ENCODE measurements around the gene SYF2. TPM values are rescaled to one million over a fixed set of nuclear protein-coding genes. Genes with fewer than 3 reads are reported as not detected.
"Not testable (repeated sequence)": the region's sequence is repeated elsewhere in the genome, so short reads cannot be mapped to it uniquely, and the experiment has no call there.

The SYF2 gene
- 10 to 100 TPM; 39.0 to 42.4 TPM for total RNA-seq

DNA sequence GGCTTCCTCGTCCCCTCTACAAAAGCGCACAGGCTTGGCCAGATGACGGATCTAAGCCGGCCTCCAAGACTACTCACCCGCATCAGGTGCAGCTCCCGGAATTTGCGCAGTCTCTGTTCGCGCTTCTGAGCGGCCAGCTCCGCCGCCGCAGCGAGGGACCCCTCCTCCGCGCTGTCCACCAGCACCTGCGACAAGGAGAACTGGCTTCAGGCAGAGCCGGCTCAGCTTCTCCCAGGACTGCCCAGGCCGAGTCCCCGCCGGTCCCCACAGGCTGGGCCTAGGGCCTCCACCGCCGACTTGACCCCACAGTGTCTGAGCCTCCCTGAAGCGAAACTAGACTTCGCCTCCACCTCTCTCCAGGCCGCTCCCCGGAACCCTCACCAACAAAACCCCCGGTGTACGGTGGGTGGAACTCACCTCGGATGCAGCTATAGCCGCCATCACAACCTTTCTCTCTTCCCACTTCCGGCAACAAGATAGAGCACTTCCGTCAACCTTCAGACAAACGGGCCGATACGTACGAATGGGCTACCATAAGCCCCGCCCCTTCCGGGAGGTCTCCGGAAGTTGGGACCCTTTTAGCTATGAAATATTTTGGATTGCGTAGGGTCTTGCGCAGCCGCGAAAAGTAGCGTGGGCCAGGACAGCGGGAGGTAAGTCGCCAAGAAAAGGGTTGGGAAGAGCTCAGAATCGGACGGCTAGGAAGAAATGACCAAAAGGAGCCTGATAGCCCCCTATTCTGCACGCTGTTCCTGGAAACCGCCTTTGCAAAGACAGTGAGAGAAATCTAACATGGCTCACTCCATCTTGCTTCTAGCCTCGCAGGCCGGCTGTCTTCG lies at the start of gene SYF2:
TSS of gene SYF2 (minus strand) at position 476 of the 839 bp plus-strand sequence. CDS start at position 441, 35 bp downstream.
- intact Hi-C loops (cut with DNase I, micrococcal nuclease), result loop anchor here (1.0 to 5.0 kb wide), 7 partner anchors 8 to 589 kb away; partner anchors contain the start of genes RSRP1 (in 2 of the 2), CLIC4 (in 1 of the 2), MACO1 (in 1 of the 2) and SRRM1 (in 1 of the 2)
- peak; percentile 92 for ATAC-seq
- peak; percentile 92 for DNase-seq
- no peaks in the 10 kb centered on the region for H3K27me3 Mint-ChIP-seq
- CTCF ChIA-PET, result interaction anchor here (0.5 to 1.3 kb wide), 7 partner anchors 8 to 1116 kb away, joined by 3 to 14 read pairs (median 3); no protein-coding TSS in a partner anchor
- peaks cover 24% of the 10 kb centered on the region for H3K36me3 Mint-ChIP-seq (ENCODE audit: low read depth)
- POLR2A ChIA-PET, result interaction anchor here (0.6 to 2.9 kb wide), 7 partner anchors 9 to 199 kb away, joined by 3 to 37 read pairs (median 5); partner anchors contain the start of genes MACO1 and RSRP1
- H3K9me3 Mint-ChIP-seq (ENCODE audit: low read depth), result no peaks in the 10 kb centered on the region
- H3K4me1 Mint-ChIP-seq, result peaks cover 26% of the 10 kb centered on the region
- H3K4me3 Mint-ChIP-seq, result no peak within 1 kb of the TSS
- no peak within 1 kb of the TSS for H3K27ac Mint-ChIP-seq

DNA sequence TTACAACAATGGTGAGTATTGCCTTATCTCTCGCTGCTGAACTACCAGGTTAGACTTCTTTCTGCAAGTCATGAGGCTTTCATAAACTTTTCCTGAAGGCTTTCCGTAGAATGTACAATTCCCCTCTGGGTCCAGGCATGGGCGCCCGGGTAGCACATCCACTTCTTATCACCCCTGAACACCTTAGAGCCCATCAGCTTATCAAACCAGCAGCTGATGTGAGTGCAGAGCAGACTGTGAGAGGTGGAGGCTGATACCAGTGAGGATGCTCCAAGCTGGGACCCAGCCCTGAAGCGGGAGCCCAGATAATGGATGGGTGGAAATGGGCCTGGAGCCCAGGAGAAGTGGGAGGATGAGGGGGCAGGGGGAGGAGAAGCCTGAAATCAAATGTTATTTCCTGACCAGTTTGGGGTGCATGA lies 47.4 kb upstream of the SYF2 start:
- CTCF ChIA-PET, H3K27me3 Mint-ChIP-seq: not testable (repeated sequence)
- intact Hi-C loops (cut with DNase I, micrococcal nuclease), result loop anchor here in 1 of 2 experiments (10.0 kb wide), 1 partner anchor 125 kb away; no protein-coding TSS in a partner anchor

DNA sequence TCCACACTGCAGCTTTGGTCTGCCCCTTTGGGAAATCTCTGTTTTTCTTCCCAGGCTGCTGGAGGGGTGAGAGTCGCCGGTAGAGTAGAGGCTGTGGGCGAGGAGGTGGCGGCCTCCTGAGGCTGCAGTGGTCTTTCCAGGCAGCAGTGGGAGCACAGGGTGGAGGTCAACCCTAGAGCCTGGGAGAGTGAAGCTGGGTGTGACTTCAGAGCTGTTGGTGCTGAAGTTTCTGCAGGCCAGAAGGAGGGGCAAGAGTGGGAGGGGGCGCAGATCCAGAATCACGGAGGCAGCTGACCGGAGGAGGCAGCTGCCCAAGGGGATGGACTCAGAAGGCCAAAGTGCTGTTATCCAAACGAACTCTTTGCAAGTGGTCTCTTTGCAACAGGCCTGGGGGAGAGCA lies 46.5 kb upstream of the SYF2 start:
- H3K4me1 Mint-ChIP-seq; H3K27ac Mint-ChIP-seq; DNase-seq; H3K36me3 Mint-ChIP-seq (ENCODE audit: low read depth); intact Hi-C loops (cut with DNase I, micrococcal nuclease); H3K4me3 Mint-ChIP-seq; CTCF ChIA-PET; H3K9me3 Mint-ChIP-seq (ENCODE audit: low read depth); H3K27me3 Mint-ChIP-seq; POLR2A ChIA-PET; ATAC-seq: not testable (repeated sequence)

More for the DNA sequence above, 47.4 kb upstream of the SYF2 start:
- POLR2A ChIA-PET; H3K27ac Mint-ChIP-seq; ATAC-seq; H3K9me3 Mint-ChIP-seq (ENCODE audit: low read depth); H3K4me1 Mint-ChIP-seq; H3K36me3 Mint-ChIP-seq (ENCODE audit: low read depth); DNase-seq; H3K4me3 Mint-ChIP-seq: not testable (repeated sequence)

DNA sequence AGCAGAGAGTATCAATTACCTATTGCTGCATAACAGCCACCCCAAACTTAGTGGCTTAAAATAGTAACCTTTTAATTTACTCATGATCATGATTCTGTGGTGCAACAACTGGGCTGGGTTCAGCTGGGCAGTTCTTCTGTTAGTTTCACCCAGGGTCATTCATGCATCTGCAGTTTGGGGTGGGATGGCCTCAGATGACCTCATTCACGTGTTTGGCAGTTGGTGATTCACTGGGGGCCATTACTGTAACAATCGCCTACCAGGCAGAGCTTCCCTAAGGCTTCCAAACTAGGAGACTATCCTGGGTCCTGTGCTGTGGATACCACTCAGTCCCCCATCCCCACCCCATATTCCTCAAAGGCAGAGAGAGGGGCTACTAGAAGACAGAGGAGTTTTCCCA lies 46.1 kb upstream of the SYF2 start:
- H3K9me3 Mint-ChIP-seq (ENCODE audit: low read depth); ATAC-seq; H3K36me3 Mint-ChIP-seq (ENCODE audit: low read depth); H3K4me1 Mint-ChIP-seq; H3K27ac Mint-ChIP-seq; H3K4me3 Mint-ChIP-seq; intact Hi-C loops (cut with DNase I, micrococcal nuclease); POLR2A ChIA-PET; H3K27me3 Mint-ChIP-seq; DNase-seq; CTCF ChIA-PET: not testable (repeated sequence)

DNA sequence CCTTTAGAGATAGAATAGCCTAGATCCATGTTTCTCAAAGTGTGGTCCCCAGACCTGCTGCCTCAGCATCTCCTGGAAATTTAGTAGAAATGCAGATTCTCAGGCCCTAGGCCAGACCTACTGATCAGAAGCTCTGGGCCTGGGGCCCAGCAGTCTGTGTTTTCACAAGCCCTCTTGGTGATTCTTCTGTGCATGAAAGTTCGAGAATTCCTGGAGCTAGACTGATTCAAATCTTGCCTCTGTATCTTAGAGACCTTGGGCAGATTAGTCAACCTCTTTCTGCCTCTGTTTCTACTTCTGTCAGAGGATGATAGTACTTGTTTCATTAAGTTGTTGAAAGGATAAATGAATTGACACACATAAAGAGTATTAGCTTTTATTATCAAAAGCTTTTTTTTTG lies 45.0 kb upstream of the SYF2 start:
- ATAC-seq (peak; percentile 91), DNase-seq (peak; percentile 18)
- H3K27ac Mint-ChIP-seq; H3K4me1 Mint-ChIP-seq; H3K4me3 Mint-ChIP-seq; POLR2A ChIA-PET; H3K9me3 Mint-ChIP-seq (ENCODE audit: low read depth); intact Hi-C loops (cut with DNase I, micrococcal nuclease); CTCF ChIA-PET; H3K27me3 Mint-ChIP-seq; H3K36me3 Mint-ChIP-seq (ENCODE audit: low read depth): not testable (repeated sequence)

DNA sequence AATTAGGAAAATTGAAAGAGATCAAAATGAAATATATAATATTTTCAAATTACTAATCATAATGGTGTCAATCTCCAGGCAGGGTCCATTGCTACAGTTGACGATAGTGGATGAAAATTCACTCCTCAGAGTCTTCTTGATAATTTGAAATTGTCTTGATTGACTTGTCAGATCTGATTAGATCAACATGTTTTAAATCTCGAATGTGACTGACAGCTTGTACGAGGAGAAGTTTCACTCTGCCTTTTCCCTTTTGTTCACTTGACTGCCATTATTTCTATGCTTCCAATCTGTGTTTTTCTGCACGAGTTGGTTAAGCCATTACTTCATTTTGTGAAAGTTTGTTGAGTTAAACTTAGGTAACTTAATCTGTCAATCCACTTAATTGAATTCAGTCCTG lies 43.3 kb upstream of the SYF2 start:
- DNase-seq; H3K4me1 Mint-ChIP-seq; ATAC-seq; intact Hi-C loops (cut with DNase I, micrococcal nuclease); H3K36me3 Mint-ChIP-seq (ENCODE audit: low read depth); POLR2A ChIA-PET; CTCF ChIA-PET; H3K27me3 Mint-ChIP-seq; H3K27ac Mint-ChIP-seq; H3K9me3 Mint-ChIP-seq (ENCODE audit: low read depth); H3K4me3 Mint-ChIP-seq: not testable (repeated sequence)

DNA sequence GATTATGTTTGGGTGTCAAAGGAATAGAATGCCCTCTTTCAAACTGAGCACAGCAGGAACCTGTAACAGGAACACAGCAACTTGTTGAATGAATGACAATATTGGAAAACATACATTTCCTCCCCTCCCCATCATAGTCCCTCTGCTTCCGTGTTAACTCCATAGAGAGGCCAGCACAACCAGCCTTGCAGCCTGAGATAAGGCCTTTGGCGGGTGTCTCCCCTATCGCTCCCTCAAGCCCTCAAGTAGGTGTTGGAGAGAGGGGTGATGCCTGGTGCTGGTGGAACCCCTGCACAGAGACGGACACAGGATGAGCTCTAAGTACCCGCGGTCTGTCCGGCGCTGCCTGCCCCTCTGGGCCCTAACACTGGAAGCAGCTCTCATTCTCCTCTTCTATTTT lies 39.9 kb upstream of the SYF2 start, which contains the start of gene RHD:
TSS of gene RHD (plus strand) at position 272 of the 400 bp plus-strand sequence. CDS start at position 311, 39 bp downstream.
- H3K4me1 Mint-ChIP-seq; H3K27me3 Mint-ChIP-seq; H3K4me3 Mint-ChIP-seq; intact Hi-C loops (cut with DNase I, micrococcal nuclease); CTCF ChIA-PET; POLR2A ChIA-PET; DNase-seq; H3K27ac Mint-ChIP-seq; H3K9me3 Mint-ChIP-seq (ENCODE audit: low read depth); H3K36me3 Mint-ChIP-seq (ENCODE audit: low read depth); ATAC-seq: not testable (repeated sequence)

DNA sequence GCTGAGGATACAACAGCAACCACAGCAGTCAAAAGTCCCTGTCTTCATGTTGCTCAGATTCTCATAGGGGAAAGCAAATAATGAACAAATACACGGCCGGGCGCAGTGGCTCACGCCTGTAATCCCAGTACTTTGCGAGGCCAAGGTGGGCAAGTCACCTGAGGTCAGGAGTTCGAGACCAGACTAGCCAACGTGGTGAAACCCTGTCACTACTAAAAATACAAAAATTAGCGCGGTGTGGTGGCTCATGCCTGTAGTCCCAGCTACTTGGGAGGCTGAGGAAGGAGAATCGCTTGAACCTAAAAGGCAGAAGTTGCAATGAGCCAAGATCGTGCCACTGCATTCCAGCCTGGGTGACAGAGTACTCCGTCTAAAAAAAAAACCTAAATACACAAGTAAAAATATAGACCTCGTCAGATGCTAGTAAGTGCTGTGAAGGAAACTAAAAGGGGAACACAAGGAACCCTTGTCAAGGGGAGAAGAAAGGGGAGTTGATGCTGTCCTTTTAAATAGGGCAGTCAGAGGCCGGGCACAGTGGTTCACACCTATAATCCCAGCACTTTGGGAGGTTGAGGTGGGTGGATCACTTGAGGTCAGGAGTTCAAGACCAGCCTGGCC lies 36.0 kb upstream of the SYF2 start:
- H3K4me1 Mint-ChIP-seq; CTCF ChIA-PET; H3K36me3 Mint-ChIP-seq (ENCODE audit: low read depth); H3K27me3 Mint-ChIP-seq; H3K9me3 Mint-ChIP-seq (ENCODE audit: low read depth); ATAC-seq; DNase-seq: not testable (repeated sequence)
- Mint-ChIP-seq H3K4me3 (peak overlapping the region; percentile 72), H3K27ac (peak overlapping the region; percentile 86)
- POLR2A ChIA-PET, result interaction anchor here (1.2 kb wide), 1 partner anchor 21 kb away, joined by 4 read pairs; the partner anchor contains the start of gene RSRP1
- intact Hi-C loops (cut with DNase I, micrococcal nuclease), result loop anchor here (1.0 to 5.0 kb wide), 3 partner anchors 21 to 36 kb away; partner anchors contain the start of genes RSRP1 (in 2 of the 2) and SYF2 (in 1 of the 2)

DNA sequence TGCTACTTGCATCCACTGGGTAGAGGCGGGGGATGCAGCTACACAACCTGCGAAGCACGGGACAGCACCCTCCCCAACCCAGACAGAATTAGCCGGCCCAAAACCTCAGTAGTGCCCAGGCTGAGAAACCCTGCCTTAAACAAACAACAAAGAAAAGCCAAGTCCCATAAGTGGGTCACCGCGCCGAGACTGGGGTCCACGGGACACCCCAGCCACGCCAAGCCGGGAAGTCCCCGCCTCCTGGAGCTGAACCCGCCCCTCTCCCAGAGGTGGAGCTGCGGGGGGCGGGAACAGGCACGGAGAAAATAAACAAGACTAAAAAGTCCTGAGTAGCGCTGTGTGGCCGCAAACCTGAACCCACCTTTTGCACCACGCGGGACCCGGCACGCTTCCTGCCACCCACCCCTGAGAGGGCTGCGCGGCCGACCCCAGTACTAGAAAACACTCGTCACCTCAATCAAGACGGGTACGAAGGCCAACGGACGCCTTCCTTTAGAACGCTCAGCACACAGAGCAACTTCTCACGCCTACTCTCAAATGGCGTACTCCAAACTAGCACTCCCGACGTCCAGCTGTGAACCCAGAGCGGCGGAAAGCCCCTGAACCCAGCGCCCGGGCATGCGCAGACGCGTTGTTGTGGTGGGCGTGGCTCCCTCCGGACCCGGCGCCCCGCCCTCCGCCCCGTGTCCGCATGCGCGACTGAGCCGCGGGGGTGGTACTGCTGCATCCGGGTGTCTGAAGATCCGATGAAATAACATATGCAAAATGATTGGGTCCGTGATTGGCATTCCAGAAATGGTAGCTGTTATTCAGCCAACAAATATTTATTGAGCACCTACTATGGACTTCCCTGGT lies 35.2 kb upstream of the SYF2 start:
- POLR2A ChIA-PET, result interaction anchor here (1.2 kb wide), 1 partner anchor 20 kb away, joined by 4 read pairs; the partner anchor contains the start of gene RSRP1
- H3K9me3 Mint-ChIP-seq (ENCODE audit: low read depth); CTCF ChIA-PET; H3K4me1 Mint-ChIP-seq; H3K36me3 Mint-ChIP-seq (ENCODE audit: low read depth); H3K27me3 Mint-ChIP-seq: not testable (repeated sequence)
- peak; percentile 78 for ATAC-seq
- intact Hi-C loops (cut with DNase I, micrococcal nuclease), result loop anchor here (1.0 to 5.0 kb wide), 4 partner anchors 20 to 35 kb away; partner anchors contain the start of genes RSRP1 (in 2 of the 2) and SYF2 (in 1 of the 2)
- peak overlapping the region; percentile 86 for H3K27ac Mint-ChIP-seq
- peak overlapping the region; percentile 72 for H3K4me3 Mint-ChIP-seq
- peak; percentile 94 for DNase-seq

DNA sequence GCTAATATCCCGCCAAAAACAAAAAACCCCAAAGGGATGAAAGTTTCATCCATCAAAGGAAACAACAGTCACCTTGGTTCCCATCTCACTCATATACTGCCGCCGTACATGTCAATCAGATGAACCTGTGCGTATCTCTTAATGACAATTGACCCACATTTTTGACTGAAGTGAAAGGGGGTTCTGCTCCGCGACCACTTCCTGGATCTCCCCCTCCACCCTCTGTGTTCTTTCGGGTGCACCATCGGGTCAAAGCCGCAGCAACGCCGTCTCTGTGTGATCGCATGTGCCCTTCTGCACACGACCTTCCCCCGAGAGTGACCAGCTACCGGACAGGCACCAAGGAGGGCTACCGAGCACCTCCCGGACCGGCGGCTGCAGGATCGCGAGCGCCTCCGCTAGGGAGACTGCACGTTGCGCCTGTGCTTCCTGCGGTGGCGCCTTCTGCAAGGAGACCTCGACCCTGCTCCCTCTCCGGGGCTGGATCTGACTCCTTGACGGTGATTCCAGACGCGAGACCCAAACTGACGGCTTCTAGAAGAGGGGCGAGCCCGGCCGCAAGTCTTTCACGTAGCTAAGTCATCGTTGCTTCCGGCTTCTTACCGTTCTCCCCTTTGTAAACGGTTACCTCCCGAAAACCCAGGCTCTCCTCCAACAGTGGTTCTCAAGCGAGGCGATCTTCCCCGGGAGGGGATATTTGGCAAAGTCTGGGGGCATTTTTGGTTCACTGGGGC lies 34.4 kb upstream of the SYF2 start:
- H3K9me3 Mint-ChIP-seq (ENCODE audit: low read depth); H3K27me3 Mint-ChIP-seq; CTCF ChIA-PET; POLR2A ChIA-PET: not testable (repeated sequence)
- Mint-ChIP-seq H3K4me1 (peaks cover 12% of the 10 kb centered on the region), H3K36me3 (ENCODE audit: low read depth) (peaks cover 10% of the 10 kb centered on the region), H3K4me3 (peak overlapping the region; percentile 92), H3K27ac (peak overlapping the region; percentile 86)
- DNase-seq (peak; percentile 35), ATAC-seq (peak; percentile 37)
- intact Hi-C loops (cut with DNase I, micrococcal nuclease), result loop anchor here (2.0 to 5.0 kb wide), 2 partner anchors 28 to 34 kb away; partner anchors contain the start of gene SYF2 (in 1 of the 2)

Data from activated CD4-positive, alpha-beta T cell treated with anti-CD3 and anti-CD28 coated beads for 36 hours (primary cell).